CD14-positive monocyte (primary cell): ENCODE results near the gene LPIN2. TPM values are rescaled to one million over a fixed set of nuclear protein-coding genes. Genes with fewer than 3 reads are reported as not detected.
A peak's percentile ranks its signal among the peaks of the same experiment; 100 is the strongest.

Source experiments
- DNase-seq, 3 donors: peaks; one replicate each; pipeline ENCODE4 v3.0.0-alpha.2; 2011 to 2022
- H2AFZ ChIP-seq: 2 replicates; pipeline ENCODE4 v1.6.0; 2012; ENCODE audit warnings: mild to moderate bottlenecking, low read depth, low read length, inconsistent platforms; ENCODE audit not compliant: insufficient read depth, poor library complexity, severe bottlenecking
- H3K27ac ChIP-seq, 2 donors: 1 replicate in 1 of 2; 2 replicates in 1 of 2; pipeline ENCODE4 v1.5.1; 2012 to 2013; ENCODE audit warnings: low read length in 2 of 2, control low read depth in 1 of 2, inconsistent platforms in 1 of 2, low read depth in 1 of 2, mild to moderate bottlenecking in 1 of 2
- H3K27me3 ChIP-seq, 2 donors: one replicate each; pipeline versions ENCODE4 v1.6.0 to v1.6.1; 2011 to 2013; ENCODE audit warnings: low read length in 2 of 2; ENCODE audit not compliant: control insufficient read depth in 2 of 2, insufficient read depth in 2 of 2
- H3K36me3 ChIP-seq, 2 donors: replicated peaks in 1 of 2; 1 replicate in 1 of 2; 2 replicates in 1 of 2; pipeline versions ENCODE4 v1.5.1 to v1.6.1; 2012 to 2013; ENCODE audit warnings: low read length in 2 of 2, control low read depth in 1 of 2, inconsistent platforms in 1 of 2, mild to moderate bottlenecking in 1 of 2; ENCODE audit not compliant: insufficient read depth in 2 of 2, control insufficient read depth in 1 of 2
- H3K4me1 ChIP-seq, 2 donors: 1 replicate in 1 of 2; 2 replicates in 1 of 2; pipeline versions ENCODE4 v1.5.1 to v1.6.1; 2012 to 2013; ENCODE audit warnings: low read length in 2 of 2, control low read depth in 1 of 2, inconsistent platforms in 1 of 2, mild to moderate bottlenecking in 1 of 2, moderate library complexity in 1 of 2; ENCODE audit not compliant: insufficient read depth in 2 of 2, control insufficient read depth in 1 of 2
- H3K4me2 ChIP-seq: replicated peaks from 2 replicates; pipeline ENCODE3; 2012; ENCODE audit warnings: low read length, moderate library complexity, mild to moderate bottlenecking; ENCODE audit not compliant: poor library complexity, severe bottlenecking; ENCODE audit errors: extremely low read depth
- H3K4me3 ChIP-seq, 3 experiments: fragments of 200-600 bp in 1 of 3; sonication (generic) in 1 of 3; replicated peaks in 1 of 3; 1 replicate in 2 of 3; 2 replicates in 1 of 3; pipeline ENCODE4 v1.5.1; 2011 to 2013; ENCODE audit warnings: low read length in 3 of 3, mild to moderate bottlenecking in 3 of 3, control low read depth in 2 of 3, low read depth in 2 of 3, inconsistent platforms in 1 of 3, moderate library complexity in 1 of 3
- H3K79me2 ChIP-seq: 2 replicates; pipeline ENCODE4 v1.6.0; 2012; ENCODE audit warnings: mild to moderate bottlenecking, control low read depth, inconsistent platforms, low read length, moderate library complexity; ENCODE audit not compliant: insufficient read depth
- H3K9ac ChIP-seq: 2 replicates; pipeline ENCODE4 v1.6.0; 2017; ENCODE audit warnings: low read length, mild to moderate bottlenecking; ENCODE audit not compliant: insufficient read depth, poor library complexity, severe bottlenecking
- H3K9me3 ChIP-seq, 2 donors: replicated peaks in 1 of 2; 1 replicate in 1 of 2; 2 replicates in 1 of 2; pipeline versions ENCODE4 v1.5.1 to v1.6.1; 2012 to 2013; ENCODE audit warnings: low read length in 2 of 2, control low read depth in 1 of 2; ENCODE audit not compliant: control insufficient read depth in 1 of 2, insufficient read depth in 1 of 2
- H4K20me1 ChIP-seq: 2 replicates; pipeline ENCODE4 v1.6.0; 2012; ENCODE audit warnings: mild to moderate bottlenecking, low read length, control low read depth, moderate library complexity; ENCODE audit not compliant: insufficient read depth
- H3K27ac Mint-ChIP-seq, 7 donors: one replicate each; pipeline ENCODE4 v1.8.0; 2020; ENCODE audit warnings: mild to moderate bottlenecking in 7 of 7, mixed read lengths in 7 of 7, moderate library complexity in 6 of 7, inconsistent platforms in 2 of 7
- H3K27me3 Mint-ChIP-seq, 3 donors: one replicate each; pipeline ENCODE4 v1.8.0; 2021 to 2022; ENCODE audit warnings: low read depth in 3 of 3, mild to moderate bottlenecking in 3 of 3, mixed read lengths in 3 of 3, moderate library complexity in 3 of 3, inconsistent platforms in 1 of 3
- H3K36me3 Mint-ChIP-seq, 2 donors: one replicate each; pipeline ENCODE4 v1.8.0; 2020; ENCODE audit warnings: mixed read lengths in 2 of 2, inconsistent platforms in 1 of 2, mild to moderate bottlenecking in 1 of 2
- H3K4me1 Mint-ChIP-seq: one replicate; pipeline ENCODE4 v1.8.0; 2020; ENCODE audit warnings: mild to moderate bottlenecking, mixed read lengths
- H3K4me3 Mint-ChIP-seq, 2 donors: one replicate each; pipeline ENCODE4 v1.8.0; 2020; ENCODE audit warnings: mild to moderate bottlenecking in 2 of 2, mixed read lengths in 2 of 2, moderate library complexity in 1 of 2
- H3K9me3 Mint-ChIP-seq, 7 donors: one replicate each; pipeline ENCODE4 v1.8.0; 2020 to 2022; ENCODE audit warnings: mixed read lengths in 7 of 7, mild to moderate bottlenecking in 6 of 7, moderate library complexity in 6 of 7, inconsistent platforms in 2 of 7
- CTCF ChIP-seq: fragments of 200-600 bp; IDR thresholded peaks from one replicate; pipeline ENCODE4 v1.8.0; 2022; ENCODE audit warnings: antibody characterized with exemption, mild to moderate bottlenecking
- WGBS: methylation state at CpG from one replicate; pipeline ENCODE4 v1.1.5; 2013; ENCODE audit warnings: missing lambda C conversion rate; ENCODE audit not compliant: insufficient coverage; 5-methylcytosine and 5-hydroxymethylcytosine counted together
- intact Hi-C, 2 donors: fragments of 100-400 bp; cut with micrococcal nuclease; formaldehyde crosslinking; loops; one replicate each; pipeline versions ENCODE4 v1.15.0 to v1.15.1; 2023
- polyA plus RNA-seq, 3 donors: library from polyadenylated mRNA; depleted of rRNA in 1 of 3; unstranded in 2 of 3; stranded (reverse) in 1 of 3; fragments of 300-500 nt in 2 of 3; fragments of >200 nt in 1 of 3; fragmentation: Illumina TruSeq in 2 of 3; gene quantifications; 1 replicate in 2 of 3; 2 replicates in 1 of 3; pipeline ENCODE4 v1.2.3, GENCODE V29; 2012 to 2021

LPIN2 gene
- polyA plus RNA-seq, 3 donors: 9.3 to 16.3 (median 10.3) TPM

GRCh38 chr18:2979129-2979528 is 33.8 kb downstream of the LPIN2 start:
- H3K4me2 ChIP-seq: no peak overlapping the region
- WGBS: 100% methylated on average over 1 of the region's 3 CpGs

GRCh38 chr18:2978661-2979106 is 34.3 kb downstream of the LPIN2 start:
- Histone ChIP-seq H3K4me3 (peak overlapping the region in 1 of 3 experiments; percentile 47), H3K4me1 (peaks cover 52 to 58% of the 10 kb centered on the region in 2 donors), H3K27ac (peak overlapping the region; percentile 13 to 95), H3K36me3 (no peaks in the 10 kb centered on the region), H3K79me2 (peaks cover 84% of the 10 kb centered on the region), H3K9ac (no peak overlapping the region), H4K20me1 (no peaks in the 10 kb centered on the region), H3K4me2 (peak overlapping the region; percentile 38), H3K9me3 (no peaks in the 10 kb centered on the region), H2AFZ (no peak overlapping the region), H3K27me3 (no peaks in the 10 kb centered on the region)
- intact Hi-C loops: no loop called here
- Mint-ChIP-seq H3K27me3 (peaks cover 0 to 4% (median 0%) of the 10 kb centered on the region in 3 donors), H3K9me3 (no peaks in the 10 kb centered on the region), H3K36me3 (peaks cover 2 to 15% of the 10 kb centered on the region in 2 donors), H3K4me3 (peak overlapping the region in 1 of 2 donors; percentile 25), H3K27ac (peak overlapping the region in 5 of 7 donors; percentile 44 to 98 (median 80)), H3K4me1 (peaks cover 58% of the 10 kb centered on the region)
- peak; percentile 27 to 69 (median 48) for DNase-seq
- WGBS: 61% methylated on average over 3 of the region's 3 CpGs
- TF ChIP-seq CTCF: no peak

More at GRCh38 chr18:2979129-2979528, 33.8 kb downstream of the LPIN2 start:
- Mint-ChIP-seq H3K36me3 (peaks cover 1 to 17% of the 10 kb centered on the region in 2 donors), H3K27me3 (peaks cover 0 to 3% (median 0%) of the 10 kb centered on the region in 3 donors), H3K4me3 (no peak overlapping the region), H3K4me1 (peaks cover 58% of the 10 kb centered on the region), H3K27ac (peak overlapping the region in 5 of 7 donors; percentile 44 to 98 (median 80)), H3K9me3 (no peaks in the 10 kb centered on the region)
- Histone ChIP-seq H3K9ac (no peak overlapping the region), H3K4me1 (peaks cover 52 to 60% of the 10 kb centered on the region in 2 donors), H4K20me1 (no peaks in the 10 kb centered on the region), H3K27me3 (no peaks in the 10 kb centered on the region), H3K9me3 (no peaks in the 10 kb centered on the region), H2AFZ (no peak overlapping the region), H3K36me3 (no peaks in the 10 kb centered on the region), H3K4me3 (peak overlapping the region in 1 of 3 experiments; percentile 47), H3K79me2 (peaks cover 84% of the 10 kb centered on the region), H3K27ac (peak overlapping the region; percentile 13 to 95)
- no peak for TF ChIP-seq CTCF
- DNase-seq: no peak
- intact Hi-C loops: no loop called here
